HCT116 (cell line): ENCODE data around the gene BHLHE41. TPM values are rescaled to one million over a fixed set of nuclear protein-coding genes. Genes with fewer than 3 reads are reported as not detected.

ENCODE experiments used
- ATAC-seq: fragments of 200-7000 bp; cut with Tn5 transposase; 2 replicates; pipeline ENCODE4 v1.9.1; 2020; ENCODE audit warnings: mild to moderate bottlenecking, moderate library complexity
- BruUV-seq: library from RNA; stranded (reverse); fragments of 400-500 nt; replicated peaks from 2 replicates; lab custom pipeline; 2021; lab: Mats Ljungman, UMichigan
- CTCF ChIA-PET: fragments of 300-600 bp; sonication (Branson Sonifier 250); formaldehyde crosslinking; loops from one replicate; lab custom pipeline; 2021; ENCODE audit warnings: antibody characterized with exemption; lab: Charles Lee
- POLR2A ChIA-PET: fragments of 300-600, 350-600 bp; sonication (Branson Sonifier 250); formaldehyde crosslinking; loops from one replicate; lab custom pipeline; 2021; ENCODE audit warnings: antibody characterized with exemption; lab: Charles Lee
- RAD21 ChIA-PET, 2 experiments: fragments of 300-600 bp; sonication (Branson Sonifier 250); formaldehyde crosslinking; loops; one replicate each; lab custom pipeline; 2023; ENCODE audit warnings: low total read pairs in 2 of 2; ENCODE audit not compliant: uncharacterized antibody in 2 of 2, unreplicated experiment in 2 of 2, low non-redundant PET in 1 of 2; lab: Charles Lee
- DNase-seq: peaks from one replicate; pipeline ENCODE4 v3.0.0-alpha.2; 2010; ENCODE audit warnings: low read depth, low spot score
- H2AFZ ChIP-seq: fragments of 200-600 bp; shearing (Covaris generic), sonication (generic); 2 replicates; pipeline ENCODE4 v1.6.1; 2017; ENCODE audit warnings: low read depth, mixed run types, mixed read lengths, antibody characterized with exemption, low read length; ENCODE audit not compliant: poor library complexity, severe bottlenecking
- H3K27ac ChIP-seq: 2 replicates; pipeline ENCODE4 v1.5.1; 2012; ENCODE audit warnings: low read depth, low read length
- H3K27me3 ChIP-seq: fragments of 200-600 bp; sonication (generic); 2 replicates; pipeline ENCODE4 v1.6.1; 2016; ENCODE audit warnings: mixed run types, low read length, mixed read lengths; ENCODE audit not compliant: insufficient read depth
- H3K36me3 ChIP-seq, 2 experiments: fragments of 200-500 bp in 1 of 2; fragments of 200-600 bp in 1 of 2; sonication (Bioruptor generic) in 1 of 2; sonication (generic) in 1 of 2; 2 replicates each; pipeline versions ENCODE4 v1.5.1 to v1.6.1; 2014 to 2016; ENCODE audit warnings: low read length in 2 of 2, inconsistent platforms in 1 of 2, mixed read lengths in 1 of 2, mixed run types in 1 of 2; ENCODE audit not compliant: insufficient read depth in 2 of 2, control insufficient read depth in 1 of 2
- H3K4me1 ChIP-seq, 2 experiments: fragments of 200-600 bp in 1 of 2; sonication (generic) in 1 of 2; 2 replicates each; pipeline versions ENCODE4 v1.5.1 to v1.6.1; 2012 to 2017; ENCODE audit warnings: low read length in 2 of 2, inconsistent platforms in 1 of 2, mild to moderate bottlenecking in 1 of 2, mixed read lengths in 1 of 2, mixed run types in 1 of 2, moderate library complexity in 1 of 2; ENCODE audit not compliant: insufficient read depth in 2 of 2, control insufficient read depth in 1 of 2
- H3K4me2 ChIP-seq: fragments of 200-600 bp; sonication (generic); 2 replicates; pipeline ENCODE4 v1.6.1; 2017; ENCODE audit warnings: mixed run types, low read length, mixed read lengths
- H3K4me3 ChIP-seq, 2 experiments: fragments of 200-600 bp in 1 of 2; sonication (generic) in 1 of 2; replicated peaks in 1 of 2; 2 replicates each; pipeline ENCODE4 v1.5.1; 2011 to 2016; ENCODE audit warnings: low read length in 2 of 2, control low read depth in 1 of 2, low read depth in 1 of 2, mild to moderate bottlenecking in 1 of 2, mixed read lengths in 1 of 2, mixed run types in 1 of 2
- H3K79me2 ChIP-seq: fragments of 200-600 bp; sonication (generic); 2 replicates; pipeline ENCODE4 v1.6.1; 2017; ENCODE audit warnings: mild to moderate bottlenecking, mixed run types, low read length, moderate library complexity, mixed read lengths; ENCODE audit not compliant: insufficient read depth
- H3K9ac ChIP-seq: fragments of 200-600 bp; sonication (generic); 2 replicates; pipeline ENCODE4 v1.6.1; 2016; ENCODE audit warnings: low read length, mixed read lengths
- H3K9me2 ChIP-seq: fragments of 200-600 bp; sonication (generic), shearing (Covaris generic); 2 replicates; pipeline ENCODE4 v1.6.1; 2017; ENCODE audit warnings: mixed run types, mild to moderate bottlenecking, moderate library complexity; ENCODE audit not compliant: insufficient read depth
- H3K9me3 ChIP-seq, 2 experiments: fragments of 200-500 bp in 1 of 2; fragments of 200-600 bp in 1 of 2; sonication (Bioruptor generic) in 1 of 2; sonication (generic) in 1 of 2; 2 replicates each; pipeline ENCODE4 v1.6.1; 2014 to 2017; ENCODE audit warnings: low read length in 2 of 2, mixed read lengths in 2 of 2, inconsistent platforms in 1 of 2, low read depth in 1 of 2, mild to moderate bottlenecking in 1 of 2, mixed run types in 1 of 2, moderate library complexity in 1 of 2; ENCODE audit not compliant: control insufficient read depth in 1 of 2, insufficient read depth in 1 of 2
- H4K20me1 ChIP-seq: fragments of 200-600 bp; sonication (generic), shearing (Covaris generic); 2 replicates; pipeline ENCODE4 v1.6.1; 2017; ENCODE audit warnings: mixed run types, mild to moderate bottlenecking, moderate library complexity; ENCODE audit not compliant: insufficient read depth
- ATF3 ChIP-seq: IDR thresholded peaks from 2 replicates; pipeline ENCODE4 v1.6.1; 2012
- CBX3 ChIP-seq: IDR thresholded peaks from 2 replicates; pipeline ENCODE4 v1.6.1; 2012; ENCODE audit warnings: low read depth
- CEBPB ChIP-seq: IDR thresholded peaks from 2 replicates; pipeline ENCODE4 v1.6.1; 2012; ENCODE audit warnings: low read depth
- CTCF ChIP-seq, 3 experiments: fragments of 200-600 bp in 1 of 3; sonication (generic) in 1 of 3; IDR thresholded peaks in 2 of 3; conservative IDR thresholded peaks in 1 of 3; 2 replicates each; pipeline ENCODE4 v1.5.1; 2012 to 2017; ENCODE audit warnings: low read depth in 2 of 3, low read length in 2 of 3, antibody characterized with exemption in 1 of 3, borderline replicate concordance in 1 of 3, control low read depth in 1 of 3, mild to moderate bottlenecking in 1 of 3, mixed read lengths in 1 of 3, mixed run types in 1 of 3, moderate library complexity in 1 of 3; ENCODE audit not compliant: insufficient read depth in 1 of 3
- EGR1 ChIP-seq: IDR thresholded peaks from 2 replicates; pipeline ENCODE4 v1.6.1; 2012; ENCODE audit warnings: low read depth
- ELF1 ChIP-seq: IDR thresholded peaks from 2 replicates; pipeline ENCODE4 v1.6.1; 2012; ENCODE audit warnings: low read depth, borderline replicate concordance
- EZH2 ChIP-seq: fragments of 200-600 bp; sonication (generic); IDR thresholded peaks from 2 replicates; pipeline ENCODE4 v1.6.1; 2017; ENCODE audit warnings: antibody characterized with exemption, mixed run types
- POLR2AphosphoS5 ChIP-seq: IDR thresholded peaks from 2 replicates; pipeline ENCODE4 v1.6.1; 2011; ENCODE audit warnings: mild to moderate bottlenecking, low read depth, low read length, moderate library complexity
- REST ChIP-seq: IDR thresholded peaks from 2 replicates; pipeline ENCODE4 v1.6.1; 2012; ENCODE audit warnings: low read depth
- SRF ChIP-seq: IDR thresholded peaks from 2 replicates; pipeline ENCODE4 v1.6.1; 2012; ENCODE audit warnings: low read depth
- TCF7L2 ChIP-seq: IDR thresholded peaks from 2 replicates; pipeline ENCODE4 v1.7.0; 2011; ENCODE audit warnings: borderline replicate concordance, inconsistent platforms; ENCODE audit not compliant: insufficient read depth, insufficient read length; ENCODE audit errors: extremely low read depth
- ZFX ChIP-seq: fragments of 450-650 bp; IDR thresholded peaks from 2 replicates; pipeline ENCODE4 v1.6.1; 2017
- ZNF274 ChIP-seq: fragments of 200-500 bp; sonication (Bioruptor generic); IDR thresholded peaks from 2 replicates; pipeline ENCODE4 v1.6.1; 2014; ENCODE audit warnings: mild to moderate bottlenecking, low read depth, low read length, inconsistent platforms
- intact Hi-C: fragments of 100-400 bp; cut with micrococcal nuclease; formaldehyde crosslinking; loops from 2 replicates; pipeline ENCODE4 v1.10.0; 2022
- total RNA-seq: library from RNA; stranded (reverse); gene quantifications from one replicate; pipeline ENCODE4 v1.2.1, GENCODE V29; 2021; ENCODE audit not compliant: unreplicated experiment

BHLHE41 gene
- total RNA-seq, 1 experiment from 2014 or later = 4.7 TPM

- H3K36me3 ChIP-seq = no peaks in the 10 kb centered on the region
- no peaks in the 10 kb centered on the region for H4K20me1 ChIP-seq
- ATAC-seq = no peak
- H3K4me2 ChIP-seq = no peak overlapping the region
- BruUV-seq = no TSS peak
- CTCF ChIA-PET = no interaction called here
- no peaks in the 10 kb centered on the region for H3K9me2 ChIP-seq
- H3K4me3 ChIP-seq = no peak overlapping the region
- no peak for DNase-seq
- no peak overlapping the region for H3K9ac ChIP-seq
- no peaks in the 10 kb centered on the region for H3K9me3 ChIP-seq
- RAD21 ChIA-PET = no interaction called here
- POLR2A ChIA-PET = no interaction called here
- no peak overlapping the region for H2AFZ ChIP-seq
- TF ChIP-seq ZFX = no peak
- no peak for TF ChIP-seq EZH2
- TF ChIP-seq CBX3 = no peak
- TF ChIP-seq CEBPB = no peak
- no peak for TF ChIP-seq ZNF274
- TF ChIP-seq ELF1 = no peak
- no peak for TF ChIP-seq TCF7L2
- no peak for TF ChIP-seq CTCF (IDR thresholded peaks at IDR 0.05 in 2 of 3, conservative IDR thresholded peaks at IDR 0.05 in 1 of 3; ENCODE audit: borderline replicate concordance in 1 of 3, insufficient read depth in 1 of 3, low read depth in 2 of 3, low read length in 2 of 3)
- no peak for TF ChIP-seq REST
- no peak for TF ChIP-seq EGR1
- no peak for TF ChIP-seq ATF3
- TF ChIP-seq POLR2AphosphoS5 = no peak
- no peak for TF ChIP-seq SRF
- intact Hi-C loops = no loop called here
- no peaks in the 10 kb centered on the region for H3K79me2 ChIP-seq
- H3K27me3 ChIP-seq = no peaks in the 10 kb centered on the region
- H3K4me1 ChIP-seq = peaks cover 5 to 16% of the 10 kb centered on the region in 2 experiments
- H3K27ac ChIP-seq = no peak overlapping the region
These were observed 35.8 kb downstream of the BHLHE41 start for GRCh38 chr12:26088998-26089397.
